DOHH2 (cell line): Measurements from ENCODE around the gene DLK1.

Source experiments
- EZH2phosphoT487 ChIP-seq: fragments of 200-600 bp; sonication (generic); IDR thresholded peaks from 2 replicates; pipeline ENCODE4 v1.6.1; 2017; ENCODE audit warnings: borderline replicate concordance, mild to moderate bottlenecking, antibody characterized with exemption, low read length, moderate library complexity, mixed read lengths
- TF ChIP-seq, protein P1 (sequence below): fragments of 200-600 bp; sonication (generic); IDR thresholded peaks from one replicate; pipeline ENCODE4 v1.5.1; 2014; ENCODE audit warnings: antibody characterized with exemption, mild to moderate bottlenecking, low read depth, low read length; ENCODE audit not compliant: poor library complexity, severe bottlenecking

DNA sequence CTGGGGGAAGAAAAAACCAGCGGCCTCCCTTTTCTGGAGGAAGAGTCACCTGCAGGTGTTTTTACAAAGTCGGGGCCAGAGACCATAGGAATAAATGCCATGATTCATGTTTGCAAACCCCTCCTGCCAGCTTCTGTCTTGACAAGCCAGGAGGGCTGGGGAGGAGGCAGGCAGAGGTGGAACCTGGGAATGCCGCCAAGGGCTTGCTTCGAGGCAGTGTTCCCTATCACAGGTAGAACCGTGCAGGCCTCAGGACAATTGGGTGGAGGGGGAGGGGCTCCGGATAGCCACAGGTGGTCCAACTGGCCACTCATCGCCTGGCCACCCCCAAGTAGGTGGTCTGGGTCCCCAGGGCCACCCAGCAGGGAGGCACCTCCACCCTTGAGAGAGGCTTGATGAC lies 14.2 kb upstream of the DLK1 start:
- TF ChIP-seq, protein P1, sequence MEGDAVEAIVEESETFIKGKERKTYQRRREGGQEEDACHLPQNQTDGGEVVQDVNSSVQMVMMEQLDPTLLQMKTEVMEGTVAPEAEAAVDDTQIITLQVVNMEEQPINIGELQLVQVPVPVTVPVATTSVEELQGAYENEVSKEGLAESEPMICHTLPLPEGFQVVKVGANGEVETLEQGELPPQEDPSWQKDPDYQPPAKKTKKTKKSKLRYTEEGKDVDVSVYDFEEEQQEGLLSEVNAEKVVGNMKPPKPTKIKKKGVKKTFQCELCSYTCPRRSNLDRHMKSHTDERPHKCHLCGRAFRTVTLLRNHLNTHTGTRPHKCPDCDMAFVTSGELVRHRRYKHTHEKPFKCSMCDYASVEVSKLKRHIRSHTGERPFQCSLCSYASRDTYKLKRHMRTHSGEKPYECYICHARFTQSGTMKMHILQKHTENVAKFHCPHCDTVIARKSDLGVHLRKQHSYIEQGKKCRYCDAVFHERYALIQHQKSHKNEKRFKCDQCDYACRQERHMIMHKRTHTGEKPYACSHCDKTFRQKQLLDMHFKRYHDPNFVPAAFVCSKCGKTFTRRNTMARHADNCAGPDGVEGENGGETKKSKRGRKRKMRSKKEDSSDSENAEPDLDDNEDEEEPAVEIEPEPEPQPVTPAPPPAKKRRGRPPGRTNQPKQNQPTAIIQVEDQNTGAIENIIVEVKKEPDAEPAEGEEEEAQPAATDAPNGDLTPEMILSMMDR: no peak
- TF ChIP-seq EZH2phosphoT487: no peak
